ENCODE data around the gene GOLGA6L2. TPM values are rescaled to one million over a fixed set of nuclear protein-coding genes. Genes with fewer than 3 reads are reported as not detected.
"Not testable (repeated sequence)": the region's sequence is repeated elsewhere in the genome, so short reads cannot be mapped to it uniquely, and the experiment has no call there.

Gene GOLGA6L2
- polyA plus RNA-seq (ENCODE audit: insufficient read length in 3 of 3), result not detected
- long read RNA-seq, donor 1, result 0 reads
- long read RNA-seq, donor 2, result 0 reads
- long read RNA-seq, donor 3, result 0 reads
- long read RNA-seq, donor 4, result 0 reads
- long read RNA-seq, donor 5, result 0 reads
- long read RNA-seq, donor 6, result 0 reads
- long read RNA-seq, donor 7, result 0 reads
- long read RNA-seq, donor 8, result 0 reads
- long read RNA-seq, donor 9, result 0 reads
- long read RNA-seq, donor 10, result 0 reads
- long read RNA-seq, donor 11, result 0 reads
- long read RNA-seq, donor 12, result 0 reads
- long read RNA-seq, donor 13, result 0 reads
- long read RNA-seq, donor 14, result 0 reads
- long read RNA-seq, donor 15, result 0 reads
- long read RNA-seq, donor 16, result 0 reads

GRCh38 chr15:23447107-23447500 is at the start of gene GOLGA6L2:
TSS of gene GOLGA6L2 (minus strand) at chr15:23447243. CDS start at chr15:23447181, 62 bp downstream.
- no peak for DNase-seq

GRCh38 chr15:23484870-23485269 is 37.8 kb upstream of the GOLGA6L2 start:
- DNase-seq, result no peak

GRCh38 chr15:23483821-23484299 is 36.8 kb upstream of the GOLGA6L2 start:
- peak; percentile 8 for DNase-seq

- no peak for DNase-seq
These were observed 35.9 kb upstream of the GOLGA6L2 start for GRCh38 chr15:23482764-23483489.

- DNase-seq, result no peak
These were observed 35.2 kb upstream of the GOLGA6L2 start for GRCh38 chr15:23482228-23482627.

GRCh38 chr15:23477920-23478319 is 30.9 kb upstream of the GOLGA6L2 start:
- DNase-seq, result no peak

GRCh38 chr15:23472678-23473077 is 25.6 kb upstream of the GOLGA6L2 start:
- no peak for DNase-seq

- no peak for DNase-seq
These were observed 25.0 kb upstream of the GOLGA6L2 start for GRCh38 chr15:23472033-23472432.

GRCh38 chr15:23467110-23467600 is 20.1 kb upstream of the GOLGA6L2 start:
- DNase-seq, result peak; percentile 20

GRCh38 chr15:23457890-23458289 is 10.8 kb upstream of the GOLGA6L2 start:
- DNase-seq, result no peak

GRCh38 chr15:23446215-23447106 is 582 bp downstream of the GOLGA6L2 start:
- no peak for DNase-seq

- no peak for DNase-seq
These were observed 2.8 kb downstream of the GOLGA6L2 start for GRCh38 chr15:23444269-23444668.

GRCh38 chr15:23441204-23441603 is 5.8 kb downstream of the GOLGA6L2 start:
- DNase-seq, result no peak

- no peak for DNase-seq
These were observed 6.4 kb downstream of the GOLGA6L2 start for GRCh38 chr15:23440596-23440995.

- DNase-seq, result no peak
These were observed 7.5 kb downstream of the GOLGA6L2 start for GRCh38 chr15:23439513-23439912.

- no peak for DNase-seq
These were observed 8.1 kb downstream of the GOLGA6L2 start for GRCh38 chr15:23438816-23439466.

- no peak for DNase-seq
These were observed 9.4 kb downstream of the GOLGA6L2 start for GRCh38 chr15:23437673-23438072.

GRCh38 chr15:23437146-23437545 is 9.9 kb downstream of the GOLGA6L2 start:
- DNase-seq, result no peak

GRCh38 chr15:23436421-23436820 is 10.6 kb downstream of the GOLGA6L2 start:
- DNase-seq, result no peak

- not testable (repeated sequence) for DNase-seq
These were observed 12.3 kb downstream of the GOLGA6L2 start for GRCh38 chr15:23434699-23435098.

- DNase-seq, result not testable (repeated sequence)
These were observed 21.7 kb downstream of the GOLGA6L2 start for GRCh38 chr15:23425327-23425726.
